ENCODE data around the gene OPCML. TPM values are rescaled to one million over a fixed set of nuclear protein-coding genes. Genes with fewer than 3 reads are reported as not detected.

OPCML gene
- total RNA-seq, 2 donors from 2014 or later: 0.04 TPM; not detected in 1

GRCh38 chr11:133078012-133078411 is 454.3 kb downstream of the OPCML start:
- Histone ChIP-seq H3K9me3 (no peaks in the 10 kb centered on the region), H3K36me3 (no peaks in the 10 kb centered on the region), H3K4me3 (no peak overlapping the region), H3K27me3 (no peaks in the 10 kb centered on the region), H3K4me1 (no peaks in the 10 kb centered on the region), H3K27ac (no peak overlapping the region)
- no peak for TF ChIP-seq CTCF (IDR thresholded peaks at IDR 0.05)
- no peak for DNase-seq (ENCODE audit: low spot score)

GRCh38 chr11:133075351-133075750 is 456.9 kb downstream of the OPCML start:
- Histone ChIP-seq H3K4me3 (no peak overlapping the region), H3K9me3 (no peaks in the 10 kb centered on the region), H3K27me3 (no peaks in the 10 kb centered on the region), H3K36me3 (no peaks in the 10 kb centered on the region), H3K4me1 (no peaks in the 10 kb centered on the region), H3K27ac (no peak overlapping the region)
- no peak for DNase-seq (ENCODE audit: low spot score)
- no peak for TF ChIP-seq CTCF (IDR thresholded peaks at IDR 0.05)

GRCh38 chr11:133072858-133073582 is 459.3 kb downstream of the OPCML start:
- no peak for TF ChIP-seq CTCF (IDR thresholded peaks at IDR 0.05)
- H3K27ac ChIP-seq: no peak overlapping the region
- no peaks in the 10 kb centered on the region for H3K4me1 ChIP-seq
- no peaks in the 10 kb centered on the region for H3K36me3 ChIP-seq
- H3K4me3 ChIP-seq: no peak overlapping the region
- DNase-seq (ENCODE audit: low spot score): no peak
- H3K27me3 ChIP-seq: no peaks in the 10 kb centered on the region
- H3K9me3 ChIP-seq: no peaks in the 10 kb centered on the region

- Histone ChIP-seq H3K27ac (no peak overlapping the region), H3K27me3 (no peaks in the 10 kb centered on the region), H3K4me3 (no peak overlapping the region), H3K36me3 (no peaks in the 10 kb centered on the region), H3K9me3 (no peaks in the 10 kb centered on the region), H3K4me1 (no peaks in the 10 kb centered on the region)
- DNase-seq (ENCODE audit: low spot score): no peak
- no peak for TF ChIP-seq CTCF (IDR thresholded peaks at IDR 0.05)
Observed at GRCh38 chr11:133072378-133072777, 459.9 kb downstream of the OPCML start.

- no peaks in the 10 kb centered on the region for H3K9me3 ChIP-seq
- H3K27me3 ChIP-seq: no peaks in the 10 kb centered on the region
Observed at GRCh38 chr11:133070791-133071190, 461.5 kb downstream of the OPCML start.

More at GRCh38 chr11:133070791-133071190, 461.5 kb downstream of the OPCML start:
- H3K36me3 ChIP-seq: no peaks in the 10 kb centered on the region
- no peak for TF ChIP-seq CTCF (IDR thresholded peaks at IDR 0.05)
- H3K27ac ChIP-seq: no peak overlapping the region
- no peak overlapping the region for H3K4me3 ChIP-seq
- DNase-seq (ENCODE audit: low spot score): no peak
- no peaks in the 10 kb centered on the region for H3K4me1 ChIP-seq
